HG03457 (cell line): Measurements from ENCODE around the gene OGFOD1.

Experiments used
- ATAC-seq: cut with Tn5 transposase; IDR thresholded peaks from one replicate; pipeline ENCODE4 v1.9.1; 2021; ENCODE audit warnings: moderate number of reproducible peaks; ENCODE audit not compliant: unreplicated experiment

OGFOD1 gene

GRCh38 chr16:56426585-56426984, 24.8 kb upstream of the OGFOD1 start:
- no peak for ATAC-seq

GRCh38 chr16:56428091-56428490, 23.3 kb upstream of the OGFOD1 start:
- no peak for ATAC-seq

- ATAC-seq = no peak
Measured at GRCh38 chr16:56436258-56436657, 15.1 kb upstream of the OGFOD1 start.

GRCh38 chr16:56438038-56438437, 13.3 kb upstream of the OGFOD1 start:
- ATAC-seq = no peak

GRCh38 chr16:56447286-56447685, 4.1 kb upstream of the OGFOD1 start:
- no peak for ATAC-seq

GRCh38 chr16:56448005-56448404, 3.3 kb upstream of the OGFOD1 start:
- no peak for ATAC-seq

GRCh38 chr16:56450275-56450985, 924 bp upstream of the OGFOD1 start:
- no peak for ATAC-seq

- peak; percentile 29 for ATAC-seq
Measured at GRCh38 chr16:56451753-56452689, 667 bp downstream of the OGFOD1 start.

- ATAC-seq = no peak
Measured at GRCh38 chr16:56457927-56458470, 6.6 kb downstream of the OGFOD1 start.

GRCh38 chr16:56460101-56460500, 8.7 kb downstream of the OGFOD1 start:
- ATAC-seq = no peak

GRCh38 chr16:56462064-56462796, 10.9 kb downstream of the OGFOD1 start:
- ATAC-seq = no peak

- ATAC-seq = no peak
Measured at GRCh38 chr16:56463153-56463552, 11.8 kb downstream of the OGFOD1 start.

- no peak for ATAC-seq
Measured at GRCh38 chr16:56466344-56466743, 15.0 kb downstream of the OGFOD1 start.

GRCh38 chr16:56468800-56469199, 17.4 kb downstream of the OGFOD1 start:
- no peak for ATAC-seq

- no peak for ATAC-seq
Measured at GRCh38 chr16:56469748-56470147, 18.4 kb downstream of the OGFOD1 start.

- no peak for ATAC-seq
Measured at GRCh38 chr16:56470232-56470631, 18.9 kb downstream of the OGFOD1 start.

GRCh38 chr16:56470666-56471065, 19.3 kb downstream of the OGFOD1 start:
- no peak for ATAC-seq

- no peak for ATAC-seq
Measured at GRCh38 chr16:56475201-56475600, 23.8 kb downstream of the OGFOD1 start.

- no peak for ATAC-seq
Measured at GRCh38 chr16:56477096-56477878, 25.9 kb downstream of the OGFOD1 start.

- no peak for ATAC-seq
Measured at GRCh38 chr16:56478281-56479049, 27.1 kb downstream of the OGFOD1 start.
